Body of pancreas (tissue), 4 donors: ENCODE data around the gene PDIA5.

Experiments
- CTCF ChIP-seq, 7 experiments: fragments of 450-650 bp in 4 of 7; fragments of 200-600 bp in 3 of 7; sonication (generic) in 3 of 7; IDR thresholded peaks; one replicate each; pipeline ENCODE4 v1.5.1; 2016 to 2019; ENCODE audit warnings: antibody characterized with exemption in 7 of 7
- POLR2A ChIP-seq, 3 donors: fragments of 450-650 bp; IDR thresholded peaks; one replicate each; pipeline ENCODE4 v1.6.1; 2016; ENCODE audit warnings: antibody characterized with exemption in 3 of 3, mild to moderate bottlenecking in 2 of 3

GRCh38 chr3:123096126-123096525 is 29.3 kb downstream of the PDIA5 start:
- no peak for TF ChIP-seq POLR2A (IDR thresholded peaks at IDR 0.05)
- no peak for TF ChIP-seq CTCF (IDR thresholded peaks at IDR 0.05)
